Body of pancreas (tissue), 4 donors: ENCODE data around the gene ISM2. TPM values are rescaled to one million over a fixed set of nuclear protein-coding genes. Genes with fewer than 3 reads are reported as not detected.

Source experiments
- ATAC-seq: fragments of 150-250 bp; one replicate; pipeline ENCODE4 v1.9.1; 2016
- DNase-seq, 4 donors: peaks; one replicate each; pipeline ENCODE4 v3.0.0-alpha.2; 2019
- H3K27ac ChIP-seq, 4 donors: fragments of 200-600 bp; sonication (generic); 1 replicate in 3 of 4; 2 replicates in 1 of 4; pipeline versions ENCODE4 v1.5.1 to v1.6.1; 2016 to 2019; ENCODE audit warnings: mild to moderate bottlenecking in 1 of 4, mixed read lengths in 1 of 4, moderate library complexity in 1 of 4
- H3K27me3 ChIP-seq, 2 donors: fragments of 200-600 bp; sonication (generic); one replicate each; pipeline ENCODE4 v1.6.0; 2016; ENCODE audit warnings: mild to moderate bottlenecking in 1 of 2
- H3K36me3 ChIP-seq, 2 donors: fragments of 200-600 bp; sonication (generic); replicated peaks in 1 of 2; 2 replicates each; pipeline ENCODE4 v1.5.1; 2016; ENCODE audit warnings: low read depth in 2 of 2; ENCODE audit not compliant: insufficient read depth in 1 of 2
- H3K4me1 ChIP-seq: fragments of 200-600 bp; sonication (generic); one replicate; pipeline ENCODE4 v1.6.0; 2016
- H3K4me3 ChIP-seq, 2 donors: fragments of 200-600 bp; sonication (generic); 1 replicate in 1 of 2; 2 replicates in 1 of 2; pipeline ENCODE4 v1.5.1; 2016 to 2019
- H3K9me3 ChIP-seq, 3 donors: fragments of 200-600 bp; sonication (generic); 1 replicate in 2 of 3; 2 replicates in 1 of 3; pipeline ENCODE4 v1.5.1; 2016
- CTCF ChIP-seq, 7 experiments: fragments of 450-650 bp in 4 of 7; fragments of 200-600 bp in 3 of 7; sonication (generic) in 3 of 7; IDR thresholded peaks; one replicate each; pipeline ENCODE4 v1.5.1; 2016 to 2019; ENCODE audit warnings: antibody characterized with exemption in 7 of 7
- POLR2A ChIP-seq, 3 donors: fragments of 450-650 bp; IDR thresholded peaks; one replicate each; pipeline ENCODE4 v1.6.1; 2016; ENCODE audit warnings: antibody characterized with exemption in 3 of 3, mild to moderate bottlenecking in 2 of 3
- WGBS, 2 donors: methylation state at CpG; one replicate each; pipeline ENCODE4 v1.1.5; 2017; 5-methylcytosine and 5-hydroxymethylcytosine counted together
- intact Hi-C: fragments of 100-400 bp; cut with DNase I; formaldehyde crosslinking; loops from one replicate; pipeline ENCODE4 v1.15.1; 2023
- total RNA-seq, 2 donors: library from RNA; depleted of rRNA; stranded (reverse); fragments of >200 nt; gene quantifications; one replicate each; pipeline ENCODE4 v1.1.0, GENCODE V29; 2016

The ISM2 gene
- total RNA-seq, 2 donors from 2014 or later = not detected

- Histone ChIP-seq H3K9me3 (no peaks in the 10 kb centered on the region), H3K4me3 (no peak overlapping the region), H3K27me3 (no peaks in the 10 kb centered on the region), H3K27ac (no peak overlapping the region), H3K4me1 (no peaks in the 10 kb centered on the region), H3K36me3 (no peaks in the 10 kb centered on the region)
- ATAC-seq = no peak
- intact Hi-C loops = no loop called here
- whole genome bisulfite sequencing, 2 donors = 67 to 94% methylated on average over 1 to 3 of the region's 3 CpGs
- TF ChIP-seq POLR2A (IDR thresholded peaks at IDR 0.05) = no peak
- no peak for TF ChIP-seq CTCF (IDR thresholded peaks at IDR 0.05)
- DNase-seq = no peak
Observed at GRCh38 chr14:77485256-77485655, 13.4 kb downstream of the ISM2 start.

GRCh38 chr14:77482422-77482821, 16.2 kb downstream of the ISM2 start:
- H3K9me3 ChIP-seq = no peaks in the 10 kb centered on the region
- no peak overlapping the region for H3K4me3 ChIP-seq
- no peaks in the 10 kb centered on the region for H3K4me1 ChIP-seq
- no peak for ATAC-seq
- TF ChIP-seq CTCF (IDR thresholded peaks at IDR 0.05) (no peak), POLR2A (IDR thresholded peaks at IDR 0.05) (no peak)
- H3K27me3 ChIP-seq = no peaks in the 10 kb centered on the region
- intact Hi-C loops = no loop called here
- no peak overlapping the region for H3K27ac ChIP-seq
- no peaks in the 10 kb centered on the region for H3K36me3 ChIP-seq
- DNase-seq = no peak
- 70 to 78% methylated on average over 7 to 8 of the region's 8 CpGs for WGBS, 2 donors

DNA sequence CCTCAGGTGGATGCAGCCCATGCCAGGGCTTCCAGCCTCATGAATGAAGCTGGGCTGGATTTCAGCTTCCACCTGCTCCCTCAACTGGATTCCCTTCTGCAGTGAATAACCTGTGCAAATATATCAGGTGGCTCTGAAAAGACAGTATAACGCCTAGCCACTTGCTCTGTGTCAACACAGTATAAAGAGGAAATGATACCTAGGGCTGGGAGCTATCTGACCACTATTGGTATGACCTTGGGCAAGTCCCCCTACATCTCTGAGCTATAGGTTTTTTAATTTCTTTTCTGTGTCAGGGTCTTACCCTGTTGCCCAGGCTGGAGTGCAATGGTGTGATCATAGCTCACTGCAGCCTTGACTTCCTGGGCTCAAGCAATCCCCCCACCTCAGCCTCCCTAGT, 19.8 kb downstream of the ISM2 start:
- Histone ChIP-seq H3K27me3 (no peaks in the 10 kb centered on the region), H3K9me3 (no peaks in the 10 kb centered on the region), H3K4me3 (no peak overlapping the region), H3K27ac (no peak overlapping the region), H3K36me3 (no peaks in the 10 kb centered on the region), H3K4me1 (no peaks in the 10 kb centered on the region)
- no peak for ATAC-seq
- 50 to 56% methylated on average over 1 of the region's 1 CpG for WGBS, 2 donors
- intact Hi-C loops = no loop called here
- no peak for DNase-seq
- no peak for TF ChIP-seq POLR2A (IDR thresholded peaks at IDR 0.05)
- TF ChIP-seq CTCF (IDR thresholded peaks at IDR 0.05) = no peak

DNA sequence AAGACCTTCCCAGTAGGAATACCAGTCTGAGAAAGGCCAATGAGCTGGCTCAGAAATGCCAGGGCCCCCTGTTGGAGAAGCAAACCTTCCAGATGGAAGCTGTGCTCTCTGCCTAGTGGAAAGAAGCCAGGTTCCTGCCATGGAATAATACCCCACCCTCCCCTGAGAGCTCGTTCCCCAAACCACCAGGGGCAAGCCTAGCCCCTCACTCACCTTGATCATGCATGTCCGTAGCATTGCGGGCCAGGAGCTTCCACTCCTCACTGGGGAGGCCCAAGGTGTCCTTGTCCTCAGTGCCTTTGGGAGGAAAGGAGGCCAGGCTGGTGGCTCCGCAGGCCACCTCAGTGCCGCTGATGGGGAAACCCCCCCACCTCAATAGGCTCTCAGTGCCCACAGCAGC, 20.6 kb downstream of the ISM2 start:
- Histone ChIP-seq H3K27me3 (no peaks in the 10 kb centered on the region), H3K4me1 (no peaks in the 10 kb centered on the region), H3K27ac (no peak overlapping the region), H3K4me3 (no peak overlapping the region), H3K36me3 (no peaks in the 10 kb centered on the region), H3K9me3 (no peaks in the 10 kb centered on the region)
- intact Hi-C loops = no loop called here
- no peak for ATAC-seq
- DNase-seq = no peak
- whole genome bisulfite sequencing, 2 donors = 60 to 82% methylated on average over 2 to 5 of the region's 5 CpGs
- TF ChIP-seq POLR2A (IDR thresholded peaks at IDR 0.05) = no peak

- 77 to 81% methylated on average over 22 to 35 of the region's 35 CpGs for WGBS, 2 donors
- no peaks in the 10 kb centered on the region for H3K27me3 ChIP-seq
- H3K9me3 ChIP-seq = no peaks in the 10 kb centered on the region
- H3K36me3 ChIP-seq = no peaks in the 10 kb centered on the region
- no peak for TF ChIP-seq CTCF (IDR thresholded peaks at IDR 0.05)
- TF ChIP-seq POLR2A (IDR thresholded peaks at IDR 0.05) = no peak
- ATAC-seq = no peak
- intact Hi-C loops = no loop called here
- no peak overlapping the region for H3K27ac ChIP-seq
- no peak overlapping the region for H3K4me3 ChIP-seq
- DNase-seq = no peak
- no peaks in the 10 kb centered on the region for H3K4me1 ChIP-seq
Observed at GRCh38 chr14:77475432-77476115, 23.0 kb downstream of the ISM2 start.
